Dedifferentiated amniotic fluid mesenchymal stem cell (primary cell): ENCODE measurements around the gene CYTH1.
"Not testable (repeated sequence)": the region's sequence is repeated elsewhere in the genome, so short reads cannot be mapped to it uniquely, and the experiment has no call there.

ENCODE experiments used
- DNase-seq: peaks from one replicate; pipeline ENCODE4 v3.0.0-alpha.2; 2016; ENCODE audit errors: extremely low spot score

Gene CYTH1

GRCh38 chr17:78687944-78688343, 94.1 kb downstream of the CYTH1 start:
- no peak for DNase-seq

GRCh38 chr17:78687125-78687524, 94.9 kb downstream of the CYTH1 start:
- DNase-seq = no peak

GRCh38 chr17:78684026-78684425, 98.0 kb downstream of the CYTH1 start:
- DNase-seq = no peak

- DNase-seq = no peak
Measured at GRCh38 chr17:78683408-78683961, 98.6 kb downstream of the CYTH1 start.

- no peak for DNase-seq
Measured at GRCh38 chr17:78682363-78682762, 99.7 kb downstream of the CYTH1 start.

- no peak for DNase-seq
Measured at GRCh38 chr17:78680436-78680835, 101.6 kb downstream of the CYTH1 start.

GRCh38 chr17:78679495-78680395, 102.3 kb downstream of the CYTH1 start:
- DNase-seq = no peak

GRCh38 chr17:78678711-78679110, 103.4 kb downstream of the CYTH1 start:
- DNase-seq = no peak

- no peak for DNase-seq
Measured at GRCh38 chr17:78678222-78678557, 103.9 kb downstream of the CYTH1 start.

GRCh38 chr17:78677303-78678221, 104.5 kb downstream of the CYTH1 start:
- no peak for DNase-seq

- DNase-seq = no peak
Measured at GRCh38 chr17:78676412-78677302, 105.4 kb downstream of the CYTH1 start.

GRCh38 chr17:78675836-78676235, 106.2 kb downstream of the CYTH1 start:
- DNase-seq = no peak

GRCh38 chr17:78675316-78675616, 106.8 kb downstream of the CYTH1 start:
- no peak for DNase-seq

GRCh38 chr17:78674595-78675315, 107.3 kb downstream of the CYTH1 start:
- no peak for DNase-seq

- DNase-seq = no peak
Measured at GRCh38 chr17:78674156-78674555, 107.9 kb downstream of the CYTH1 start.

- DNase-seq = no peak
Measured at GRCh38 chr17:78673395-78673794, 108.7 kb downstream of the CYTH1 start.

- DNase-seq = no peak
Measured at GRCh38 chr17:78672871-78673371, 109.2 kb downstream of the CYTH1 start.

GRCh38 chr17:78672005-78672404, 110.1 kb downstream of the CYTH1 start:
- no peak for DNase-seq

GRCh38 chr17:78671726-78672001, 110.4 kb downstream of the CYTH1 start:
- DNase-seq = not testable (repeated sequence)

- DNase-seq = no peak
Measured at GRCh38 chr17:78670850-78671725, 111.0 kb downstream of the CYTH1 start.
